A673 (cell line): ENCODE data around the gene EMB. TPM values are rescaled to one million over a fixed set of nuclear protein-coding genes. Genes with fewer than 3 reads are reported as not detected.
"Not testable (repeated sequence)": the region's sequence is repeated elsewhere in the genome, so short reads cannot be mapped to it uniquely, and the experiment has no call there.

ENCODE experiments used
- BruUV-seq: library from RNA; stranded (reverse); fragments of 400-500 nt; replicated peaks from 2 replicates; lab custom pipeline; 2021; lab: Mats Ljungman, UMichigan
- CTCF ChIA-PET: fragments of 300-600 bp; sonication (Branson Sonifier 250); formaldehyde crosslinking; loops from one replicate; lab custom pipeline; 2022; ENCODE audit warnings: antibody characterized with exemption; lab: Charles Lee
- POLR2A ChIA-PET: fragments of 300-600 bp; sonication (Branson Sonifier 250); formaldehyde crosslinking; loops from one replicate; lab custom pipeline; 2022; ENCODE audit warnings: antibody characterized with exemption; ENCODE audit not compliant: low non-redundant PET; lab: Charles Lee
- DNase-seq: peaks from one replicate; pipeline ENCODE4 v3.0.0-alpha.2; 2015; ENCODE audit warnings: low spot score
- H3K27ac ChIP-seq: fragments of 200-600 bp; sonication (generic); 2 replicates; pipeline ENCODE4 v1.5.1; 2016; ENCODE audit warnings: mixed run types, low read depth, mild to moderate bottlenecking, mixed read lengths, antibody characterized with exemption, low read length; ENCODE audit not compliant: poor library complexity, severe bottlenecking
- H3K27me3 ChIP-seq: fragments of 200-600 bp; sonication (generic); replicated peaks from 2 replicates; pipeline ENCODE4 v1.6.1; 2017; ENCODE audit warnings: mixed run types, low read depth, mild to moderate bottlenecking, mixed read lengths, antibody characterized with exemption, low read length; ENCODE audit not compliant: insufficient read depth, poor library complexity
- H3K36me3 ChIP-seq: fragments of 200-600 bp; sonication (generic); 2 replicates; pipeline ENCODE4 v1.6.1; 2016; ENCODE audit warnings: mixed run types, mild to moderate bottlenecking, mixed read lengths, antibody characterized with exemption, low read length; ENCODE audit not compliant: insufficient read depth, poor library complexity, severe bottlenecking
- H3K4me1 ChIP-seq: fragments of 200-600 bp; sonication (generic); 2 replicates; pipeline ENCODE4 v1.6.1; 2017; ENCODE audit warnings: mixed run types, mild to moderate bottlenecking, mixed read lengths, antibody characterized with exemption, low read length; ENCODE audit not compliant: insufficient read depth, poor library complexity, severe bottlenecking
- H3K4me3 ChIP-seq: fragments of 200-600 bp; sonication (generic); 2 replicates; pipeline ENCODE4 v1.5.1; 2016; ENCODE audit warnings: low read depth, mixed run types, mild to moderate bottlenecking, mixed read lengths, low read length; ENCODE audit not compliant: poor library complexity, severe bottlenecking
- H3K9me3 ChIP-seq: fragments of 200-600 bp; sonication (generic); 2 replicates; pipeline ENCODE4 v1.6.1; 2016; ENCODE audit warnings: mixed run types, low read depth, mild to moderate bottlenecking, mixed read lengths, antibody characterized with exemption, low read length; ENCODE audit not compliant: poor library complexity, severe bottlenecking
- EZH2 ChIP-seq: fragments of 200-600 bp; sonication (generic); IDR thresholded peaks from 2 replicates; pipeline ENCODE4 v1.6.1; 2017; ENCODE audit warnings: borderline replicate concordance, low read depth, mild to moderate bottlenecking, mixed read lengths, antibody characterized with exemption, low read length; ENCODE audit not compliant: poor library complexity, severe bottlenecking
- intact Hi-C: fragments of 100-400 bp; cut with micrococcal nuclease; formaldehyde crosslinking; loops from one replicate; pipeline ENCODE4 v1.10.0; 2022; ENCODE audit not compliant: unreplicated experiment
- total RNA-seq: library from RNA; stranded (reverse); gene quantifications from 2 replicates; pipeline ENCODE4 v1.2.3, GENCODE V29; 2021
- TF ChIP-seq, protein P1 (sequence below): fragments of 300-800, 200-600 bp; sonication (generic); conservative IDR thresholded peaks from 2 replicates; pipeline ENCODE4 v1.5.1; 2017; ENCODE audit warnings: low read depth, mild to moderate bottlenecking, antibody characterized with exemption, low read length, moderate library complexity, mixed read lengths

EMB gene
- total RNA-seq, 1 experiment from 2014 or later, result 21.8 TPM

DNA sequence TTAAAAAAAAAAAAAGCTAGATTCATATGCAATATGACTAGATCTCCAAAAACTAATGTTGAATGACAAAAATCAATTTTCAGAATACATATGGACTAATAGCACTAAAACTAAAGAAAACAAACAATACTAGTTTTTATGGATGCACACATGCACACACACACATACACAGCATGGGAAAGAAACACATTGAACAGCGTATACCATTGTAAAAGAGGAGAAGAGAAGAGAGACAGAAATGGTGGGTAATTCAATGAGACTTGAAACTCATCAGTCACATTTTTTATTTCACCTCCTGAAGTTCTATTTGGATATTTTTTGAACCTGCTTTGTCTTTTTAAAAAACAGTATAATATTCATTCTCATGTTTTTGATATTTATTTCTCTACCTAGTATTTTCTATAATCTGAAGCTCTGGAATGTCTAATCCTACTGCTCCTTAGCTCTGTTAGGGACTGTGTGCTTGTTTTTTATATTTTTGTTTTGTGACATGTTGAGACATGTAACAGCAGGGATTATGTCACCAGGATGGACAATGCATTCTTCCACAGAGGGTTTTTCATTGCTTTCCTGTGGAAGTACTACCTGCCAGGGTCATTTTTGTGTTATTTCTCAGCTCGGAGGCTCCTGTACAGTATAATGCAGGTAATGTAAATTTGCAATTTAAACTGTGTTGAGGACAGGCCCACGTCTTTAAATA is 17.8 kb downstream of the EMB start:
- intact Hi-C loops, POLR2A ChIA-PET, CTCF ChIA-PET, H3K4me3 ChIP-seq, H3K27me3 ChIP-seq, H3K4me1 ChIP-seq, DNase-seq, BruUV-seq, H3K36me3 ChIP-seq, H3K27ac ChIP-seq, H3K9me3 ChIP-seq: not testable (repeated sequence)

DNA sequence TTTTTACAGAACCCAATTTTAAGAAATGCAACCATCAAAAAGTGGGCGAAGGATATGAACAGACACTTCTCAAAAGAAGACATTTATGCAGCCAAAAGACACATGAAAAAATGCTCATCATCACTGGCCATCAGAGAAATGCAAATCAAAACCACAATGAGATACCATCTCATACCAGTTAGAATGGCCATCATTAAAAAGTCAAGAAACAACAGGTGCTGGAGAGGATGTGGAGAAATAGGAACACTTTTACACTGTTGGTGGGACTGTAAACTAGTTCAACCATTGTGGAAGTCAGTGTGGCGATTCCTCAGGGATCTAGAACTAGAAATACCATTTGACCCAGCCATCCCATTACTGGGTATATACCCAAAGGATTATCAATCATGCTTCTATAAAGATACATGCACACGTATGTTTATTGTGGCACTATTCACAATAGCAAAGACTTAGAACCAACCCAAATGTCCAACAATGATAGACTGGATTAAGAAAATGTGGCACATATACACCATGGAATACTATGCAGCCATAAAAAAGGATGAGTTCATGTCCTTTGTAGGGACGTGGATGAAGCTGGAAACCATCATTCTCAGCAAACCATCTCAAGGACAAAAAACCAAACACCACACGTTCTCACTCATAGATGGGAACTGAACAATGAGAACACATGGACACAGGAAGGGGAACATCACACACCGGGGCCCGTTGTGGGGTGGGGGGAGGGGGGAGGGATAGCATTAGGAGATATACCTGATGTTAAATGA is 19.7 kb downstream of the EMB start:
- H3K4me1 ChIP-seq, CTCF ChIA-PET, intact Hi-C loops, H3K27me3 ChIP-seq, H3K4me3 ChIP-seq, H3K36me3 ChIP-seq, DNase-seq, BruUV-seq, POLR2A ChIA-PET, H3K9me3 ChIP-seq, H3K27ac ChIP-seq: not testable (repeated sequence)

DNA sequence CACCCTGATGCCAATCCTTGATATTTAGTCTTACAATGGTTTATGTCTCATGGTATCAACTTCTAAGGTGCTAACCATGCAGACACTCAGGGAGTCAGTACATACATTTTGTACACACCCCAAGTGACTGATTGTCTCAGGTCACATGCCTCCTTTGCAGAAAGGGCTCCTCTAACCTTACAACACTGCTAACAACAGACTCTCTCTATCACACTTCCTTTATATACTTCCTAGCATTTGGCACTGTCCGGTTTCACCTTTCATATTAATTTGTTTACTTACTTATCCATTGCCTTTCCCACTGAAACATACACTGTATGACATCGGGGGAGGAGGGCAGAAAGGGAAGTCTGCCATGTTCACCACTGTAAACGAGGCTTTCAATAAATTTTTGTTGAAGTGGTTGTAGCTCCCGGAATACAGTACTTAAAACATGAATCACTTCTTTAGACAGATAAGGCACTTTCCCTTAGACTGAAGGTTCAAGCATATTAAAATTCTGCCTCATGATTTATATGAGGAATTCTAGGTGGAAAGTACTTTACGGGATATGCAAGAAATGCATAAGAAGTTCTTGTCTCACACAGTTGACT is 20.6 kb downstream of the EMB start:
- no peak for TF ChIP-seq EZH2
- TF ChIP-seq, protein P1, sequence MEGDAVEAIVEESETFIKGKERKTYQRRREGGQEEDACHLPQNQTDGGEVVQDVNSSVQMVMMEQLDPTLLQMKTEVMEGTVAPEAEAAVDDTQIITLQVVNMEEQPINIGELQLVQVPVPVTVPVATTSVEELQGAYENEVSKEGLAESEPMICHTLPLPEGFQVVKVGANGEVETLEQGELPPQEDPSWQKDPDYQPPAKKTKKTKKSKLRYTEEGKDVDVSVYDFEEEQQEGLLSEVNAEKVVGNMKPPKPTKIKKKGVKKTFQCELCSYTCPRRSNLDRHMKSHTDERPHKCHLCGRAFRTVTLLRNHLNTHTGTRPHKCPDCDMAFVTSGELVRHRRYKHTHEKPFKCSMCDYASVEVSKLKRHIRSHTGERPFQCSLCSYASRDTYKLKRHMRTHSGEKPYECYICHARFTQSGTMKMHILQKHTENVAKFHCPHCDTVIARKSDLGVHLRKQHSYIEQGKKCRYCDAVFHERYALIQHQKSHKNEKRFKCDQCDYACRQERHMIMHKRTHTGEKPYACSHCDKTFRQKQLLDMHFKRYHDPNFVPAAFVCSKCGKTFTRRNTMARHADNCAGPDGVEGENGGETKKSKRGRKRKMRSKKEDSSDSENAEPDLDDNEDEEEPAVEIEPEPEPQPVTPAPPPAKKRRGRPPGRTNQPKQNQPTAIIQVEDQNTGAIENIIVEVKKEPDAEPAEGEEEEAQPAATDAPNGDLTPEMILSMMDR, result no peak
- intact Hi-C loops, result no loop called here
- no TSS peak for BruUV-seq
- POLR2A ChIA-PET, result no interaction called here
- H3K36me3 ChIP-seq, result no peaks in the 10 kb centered on the region
- no peak overlapping the region for H3K4me3 ChIP-seq
- H3K4me1 ChIP-seq, result no peaks in the 10 kb centered on the region
- CTCF ChIA-PET, result no interaction called here
- H3K27ac ChIP-seq, result no peak overlapping the region
- no peaks in the 10 kb centered on the region for H3K9me3 ChIP-seq
- no peak for DNase-seq
- H3K27me3 ChIP-seq, result no peaks in the 10 kb centered on the region

DNA sequence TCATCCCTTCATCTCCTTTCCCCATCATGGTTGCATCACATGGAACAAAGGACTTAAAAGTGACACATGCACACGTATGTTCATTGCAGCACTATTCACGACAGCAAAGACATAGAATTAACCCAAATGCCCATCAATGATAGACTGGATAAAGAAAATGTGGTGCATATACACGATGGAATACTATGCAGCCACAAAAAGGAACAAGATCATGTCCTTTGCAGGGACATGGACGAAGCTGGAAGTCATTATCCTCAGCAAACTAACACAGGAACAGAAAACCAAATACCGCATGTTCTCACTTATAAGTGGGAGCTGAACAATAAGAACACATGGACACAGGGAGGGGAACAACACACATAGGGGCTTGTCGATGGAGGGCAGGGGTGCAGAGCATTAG is 21.4 kb downstream of the EMB start:
- intact Hi-C loops, H3K36me3 ChIP-seq, H3K4me1 ChIP-seq, H3K27ac ChIP-seq, H3K4me3 ChIP-seq, BruUV-seq, POLR2A ChIA-PET, H3K9me3 ChIP-seq, DNase-seq, H3K27me3 ChIP-seq, CTCF ChIA-PET: not testable (repeated sequence)

DNA sequence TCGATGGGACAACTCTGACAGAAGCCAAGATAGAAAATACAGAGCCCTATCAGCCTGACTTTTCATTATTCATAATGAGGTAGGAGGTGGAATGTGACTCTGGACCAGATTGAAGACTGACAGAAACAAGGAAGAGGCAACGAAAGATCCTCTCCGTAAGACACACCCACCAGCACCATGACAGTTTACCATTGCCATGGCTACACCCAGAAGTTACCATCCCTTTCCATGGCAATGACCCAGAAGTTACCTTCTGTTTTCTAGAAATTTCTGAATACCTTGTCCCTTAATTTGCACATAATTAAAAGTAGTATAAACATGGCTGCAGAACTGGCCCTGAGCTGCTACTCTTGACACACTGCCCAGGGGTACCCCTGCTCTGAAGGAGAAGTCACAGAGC is 24.5 kb downstream of the EMB start:
- POLR2A ChIA-PET, CTCF ChIA-PET, BruUV-seq, H3K9me3 ChIP-seq, DNase-seq, H3K27ac ChIP-seq, H3K4me3 ChIP-seq, H3K36me3 ChIP-seq, H3K27me3 ChIP-seq, H3K4me1 ChIP-seq, intact Hi-C loops: not testable (repeated sequence)
